K562 (cell line): ENCODE results near the gene ZNF324B. TPM values are rescaled to one million over a fixed set of nuclear protein-coding genes. Genes with fewer than 3 reads are reported as not detected.
A peak's percentile ranks its signal among the peaks of the same experiment; 100 is the strongest.

Experiments
- ATF1 ChIP-seq, 2 experiments: fragments of 450-650 bp in 1 of 2; IDR thresholded peaks; 2 replicates each; pipeline ENCODE4 v1.6.1; 2016; ENCODE audit warnings: missing compliant biosample characterization in 1 of 2, missing genetic modification characterization in 1 of 2
- CCNT2 ChIP-seq: IDR thresholded peaks from 2 replicates; pipeline ENCODE4 v1.6.1; 2011; ENCODE audit warnings: borderline replicate concordance, low read depth, mild to moderate bottlenecking, moderate library complexity, mixed read lengths, low read length; ENCODE audit not compliant: insufficient read length; ENCODE audit errors: extremely low read depth
- FOS ChIP-seq: IDR thresholded peaks from 3 replicates; pipeline ENCODE4 v1.6.1; 2011; ENCODE audit not compliant: insufficient read length; ENCODE audit errors: extremely low read depth
- FOSL1 ChIP-seq: fragments of 200-800 bp; sonication (Bioruptor generic); conservative IDR thresholded peaks from 2 replicates; pipeline ENCODE4 v1.6.1; 2016; ENCODE audit warnings: missing genetic modification characterization, missing compliant biosample characterization
- KLF13 ChIP-seq: fragments of 450-650 bp; IDR thresholded peaks from 2 replicates; pipeline ENCODE4 v1.6.1; 2016; ENCODE audit warnings: missing genetic modification characterization, low read depth, mild to moderate bottlenecking, missing compliant biosample characterization, moderate library complexity, borderline replicate concordance
- MEIS2 ChIP-seq: fragments of 450-650 bp; IDR thresholded peaks from 2 replicates; pipeline ENCODE4 v1.6.1; 2014; ENCODE audit warnings: mild to moderate bottlenecking; ENCODE audit not compliant: partially characterized antibody
- POLR2G ChIP-seq: fragments of 200-400 bp; formaldehyde crosslinking; IDR thresholded peaks from 2 replicates; pipeline ENCODE4 v1.6.1; 2017; ENCODE audit warnings: low read depth, mild to moderate bottlenecking, antibody characterized with exemption, low read length, moderate library complexity
- PRMT5 ChIP-seq: sonication (generic); formaldehyde crosslinking; IDR thresholded peaks from 2 replicates; pipeline ENCODE4 v1.5.0; 2020; ENCODE audit warnings: missing genetic modification reagents
- RAD21 ChIP-seq, 2 experiments: fragments of 250-450 bp in 1 of 2; fragments of 450-650 bp in 1 of 2; sonication (Bioruptor Pico) in 1 of 2; formaldehyde crosslinking in 1 of 2; IDR thresholded peaks in 1 of 2; conservative IDR thresholded peaks in 1 of 2; 2 replicates each; pipeline versions ENCODE4 v1.4.0 to v1.8.0; 2020 to 2022; ENCODE audit warnings: mild to moderate bottlenecking in 2 of 2, moderate library complexity in 1 of 2
- SIN3B ChIP-seq: fragments of 450-650 bp; IDR thresholded peaks from 2 replicates; pipeline ENCODE4 v1.6.1; 2017; ENCODE audit warnings: low read depth, mild to moderate bottlenecking, moderate library complexity
- SIX5 ChIP-seq, 2 experiments: IDR thresholded peaks; 2 replicates each; pipeline ENCODE4 v1.6.1; 2011; ENCODE audit warnings: low read length in 2 of 2, borderline replicate concordance in 1 of 2, low read depth in 1 of 2, mild to moderate bottlenecking in 1 of 2, moderate library complexity in 1 of 2; ENCODE audit not compliant: insufficient read depth in 1 of 2
- SMAD1 ChIP-seq: fragments of 150-350 bp; IDR thresholded peaks from 2 replicates; pipeline ENCODE4 v1.6.1; 2014; ENCODE audit warnings: low read length, low read depth; ENCODE audit not compliant: partially characterized antibody
- SOX6 ChIP-seq: fragments of 450-650 bp; IDR thresholded peaks from 2 replicates; pipeline ENCODE4 v1.6.1; 2014; ENCODE audit warnings: mild to moderate bottlenecking
- SRSF1 ChIP-seq: fragments of 200-400 bp; formaldehyde crosslinking; IDR thresholded peaks from 2 replicates; pipeline ENCODE4 v1.6.1; 2017; ENCODE audit warnings: mild to moderate bottlenecking, low read depth, low read length, moderate library complexity
- TARDBP ChIP-seq: fragments of 450-650 bp; IDR thresholded peaks from 2 replicates; pipeline ENCODE4 v1.6.1; 2016
- TGIF2 ChIP-seq: sonication (generic); formaldehyde crosslinking; IDR thresholded peaks from 2 replicates; pipeline ENCODE4 v1.8.1; 2022; ENCODE audit warnings: mild to moderate bottlenecking, missing genetic modification reagents, moderate library complexity
- U2AF2 ChIP-seq: fragments of 200-400 bp; formaldehyde crosslinking; optimal IDR thresholded peaks from 2 replicates; pipeline ENCODE3; 2017; ENCODE audit warnings: low read depth, mild to moderate bottlenecking, low read length
- ZNF707 ChIP-seq: fragments of 250-450 bp; sonication (Bioruptor Pico); conservative IDR thresholded peaks from 2 replicates; pipeline ENCODE4 v1.8.0; 2022; ENCODE audit warnings: inconsistent platforms, mild to moderate bottlenecking, moderate library complexity
- polyA plus RNA-seq, 8 experiments: library from polyadenylated mRNA; depleted of rRNA in 4 of 8; stranded (reverse) in 5 of 8; unstranded in 3 of 8; fragments of >200 nt; fragmentation: Nextera tagmentation in 2 of 8; fragmentation: Illumina TruSeq in 1 of 8; extraction: Ambion mirVana in 2 of 8; extraction: Trizol in 1 of 8; gene quantifications; 2 replicates each; pipeline versions ENCODE4 v1.2.1 to v1.2.3, GENCODE V29; 2011 to 2014; ENCODE audit warnings: inconsistent platforms in 1 of 8, missing spikeins in 1 of 8
- total RNA-seq, 7 experiments: library from RNA; depleted of rRNA in 6 of 7; stranded (reverse); fragments of >200 nt in 6 of 7; fragmentation: Illumina TruSeq in 2 of 7; extraction: Trizol in 2 of 7; gene quantifications; 2 replicates each; pipeline versions ENCODE4 v1.2.1 to v1.2.3, GENCODE V29; 2011 to 2021; ENCODE audit warnings: low replicate concordance in 1 of 7
- TF ChIP-seq, protein P1 (sequence below): sonication (generic); formaldehyde crosslinking; IDR thresholded peaks from 2 replicates; pipeline ENCODE4 v1.5.0; 2020; ENCODE audit warnings: missing genetic modification reagents
- TF ChIP-seq, protein P2 (sequence below): sonication (generic); formaldehyde crosslinking; IDR thresholded peaks from 2 replicates; pipeline ENCODE4 v1.8.0; 2022; ENCODE audit warnings: missing genetic modification reagents, mild to moderate bottlenecking, moderate library complexity, borderline replicate concordance
- TF ChIP-seq, protein P3 (sequence below): sonication (generic); formaldehyde crosslinking; IDR thresholded peaks from 2 replicates; pipeline ENCODE4 v1.8.0; 2023; ENCODE audit warnings: mild to moderate bottlenecking, missing genetic modification reagents

ZNF324B gene
- total and polyA plus RNA-seq, 9 of the 15 experiments (the other 6 are each of a cell fraction or from before 2014, with no cell fraction given) = 0.20 to 13.5 (median 5.7) TPM

DNA sequence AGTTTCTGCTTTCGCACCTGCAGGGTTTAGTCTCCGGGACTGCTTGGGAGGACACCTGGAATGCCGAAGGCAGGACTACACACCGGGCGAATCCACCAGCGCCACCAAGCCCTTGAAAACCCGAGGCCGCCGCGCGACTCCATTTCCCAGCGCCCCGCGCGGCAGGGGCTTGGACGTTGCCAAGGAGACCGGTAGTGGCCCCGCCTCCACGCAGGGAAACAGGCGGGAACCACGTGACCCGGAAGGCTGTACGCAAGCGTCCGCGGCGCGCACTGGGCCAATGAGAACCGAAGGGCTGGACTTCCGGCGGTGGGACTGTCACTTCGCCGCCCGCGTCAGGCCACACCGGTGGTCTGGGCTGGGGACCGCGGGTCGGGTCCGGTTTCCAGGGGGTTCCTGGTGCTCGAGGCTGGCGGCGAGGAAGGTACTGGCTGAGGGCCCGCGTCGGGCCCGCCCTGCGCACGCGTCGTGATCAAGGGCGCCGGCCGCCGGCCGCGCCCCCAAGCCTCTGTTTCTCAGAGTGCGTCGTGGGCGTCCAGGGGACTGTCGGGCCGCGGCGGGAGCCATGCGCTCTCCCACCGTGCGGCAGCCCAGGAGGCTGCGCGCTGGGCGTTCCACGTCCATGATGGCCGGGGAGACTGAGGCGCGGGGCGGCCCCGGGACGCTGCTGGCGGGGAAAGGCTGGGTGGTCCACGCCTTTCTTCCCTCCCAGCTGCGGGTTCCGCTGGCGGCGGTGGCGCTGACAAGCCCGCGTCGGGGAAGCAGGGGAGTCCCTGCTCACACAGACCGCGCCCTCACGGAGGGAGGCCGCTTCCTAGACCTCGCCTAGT is 15.6 kb downstream of the ZNF324B start, which contains the start of gene ZNF324 (continued):
- TF ChIP-seq, protein P1, sequence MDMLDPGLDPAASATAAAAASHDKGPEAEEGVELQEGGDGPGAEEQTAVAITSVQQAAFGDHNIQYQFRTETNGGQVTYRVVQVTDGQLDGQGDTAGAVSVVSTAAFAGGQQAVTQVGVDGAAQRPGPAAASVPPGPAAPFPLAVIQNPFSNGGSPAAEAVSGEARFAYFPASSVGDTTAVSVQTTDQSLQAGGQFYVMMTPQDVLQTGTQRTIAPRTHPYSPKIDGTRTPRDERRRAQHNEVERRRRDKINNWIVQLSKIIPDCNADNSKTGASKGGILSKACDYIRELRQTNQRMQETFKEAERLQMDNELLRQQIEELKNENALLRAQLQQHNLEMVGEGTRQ (CRISPR knock-in tag) = peak; percentile 97
- TF ChIP-seq MEIS2 = peak; percentile 26
- peak; percentile 46 for TF ChIP-seq FOS
- no peak for TF ChIP-seq FOSL1 (tag)
- TF ChIP-seq PRMT5 (CRISPR knock-in tag) = no peak
- TF ChIP-seq SOX6 = 0 out of 2 replicates have a peak, but pooled peaks have one; percentile 16
- TF ChIP-seq TGIF2 (CRISPR knock-in tag) = peak; percentile 67; the same call in 1 of the 2 replicates
- TF ChIP-seq, protein P2, sequence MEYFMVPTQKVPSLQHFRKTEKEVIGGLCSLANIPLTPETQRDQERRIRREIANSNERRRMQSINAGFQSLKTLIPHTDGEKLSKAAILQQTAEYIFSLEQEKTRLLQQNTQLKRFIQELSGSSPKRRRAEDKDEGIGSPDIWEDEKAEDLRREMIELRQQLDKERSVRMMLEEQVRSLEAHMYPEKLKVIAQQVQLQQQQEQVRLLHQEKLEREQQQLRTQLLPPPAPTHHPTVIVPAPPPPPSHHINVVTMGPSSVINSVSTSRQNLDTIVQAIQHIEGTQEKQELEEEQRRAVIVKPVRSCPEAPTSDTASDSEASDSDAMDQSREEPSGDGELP (CRISPR knock-in tag) = peak; percentile 79; the same call in 1 of the 2 replicates
- peak; percentile 79 for TF ChIP-seq SIN3B
- no peak for TF ChIP-seq SMAD1
- peak in 1 of 2 experiments; percentile 25; a peak in 3 of 4 replicates for TF ChIP-seq RAD21 (CRISPR knock-in tag; conservative IDR thresholded peaks at IDR 0.05 in 1 of 2, IDR thresholded peaks at IDR 0.05 in 1 of 2)
- TF ChIP-seq POLR2G = peak; percentile 92
- peak; percentile 40 for TF ChIP-seq CCNT2
- TF ChIP-seq U2AF2 = no peak
- TF ChIP-seq SRSF1 = no peak
- peak; percentile 45 to 55; a peak in 3 of 4 replicates for TF ChIP-seq SIX5 (IDR thresholded peaks at IDR 0.05; ENCODE audit: borderline replicate concordance in 1 of 2, insufficient read depth in 1 of 2, low read depth in 1 of 2, low read length in 2 of 2)
- no peak for TF ChIP-seq ZNF707 (CRISPR knock-in tag)
- peak; percentile 29; the same call in 1 of the 2 replicates for TF ChIP-seq TARDBP
- no peak for TF ChIP-seq KLF13
- 0 out of 2 replicates have a peak, but pooled peaks have one; percentile 27 for TF ChIP-seq ATF1 (CRISPR knock-in tag; IDR thresholded peaks at IDR 0.05)
- TF ChIP-seq ATF1 (tag; IDR thresholded peaks at IDR 0.05) = peak; percentile 91
- TF ChIP-seq, protein P3, sequence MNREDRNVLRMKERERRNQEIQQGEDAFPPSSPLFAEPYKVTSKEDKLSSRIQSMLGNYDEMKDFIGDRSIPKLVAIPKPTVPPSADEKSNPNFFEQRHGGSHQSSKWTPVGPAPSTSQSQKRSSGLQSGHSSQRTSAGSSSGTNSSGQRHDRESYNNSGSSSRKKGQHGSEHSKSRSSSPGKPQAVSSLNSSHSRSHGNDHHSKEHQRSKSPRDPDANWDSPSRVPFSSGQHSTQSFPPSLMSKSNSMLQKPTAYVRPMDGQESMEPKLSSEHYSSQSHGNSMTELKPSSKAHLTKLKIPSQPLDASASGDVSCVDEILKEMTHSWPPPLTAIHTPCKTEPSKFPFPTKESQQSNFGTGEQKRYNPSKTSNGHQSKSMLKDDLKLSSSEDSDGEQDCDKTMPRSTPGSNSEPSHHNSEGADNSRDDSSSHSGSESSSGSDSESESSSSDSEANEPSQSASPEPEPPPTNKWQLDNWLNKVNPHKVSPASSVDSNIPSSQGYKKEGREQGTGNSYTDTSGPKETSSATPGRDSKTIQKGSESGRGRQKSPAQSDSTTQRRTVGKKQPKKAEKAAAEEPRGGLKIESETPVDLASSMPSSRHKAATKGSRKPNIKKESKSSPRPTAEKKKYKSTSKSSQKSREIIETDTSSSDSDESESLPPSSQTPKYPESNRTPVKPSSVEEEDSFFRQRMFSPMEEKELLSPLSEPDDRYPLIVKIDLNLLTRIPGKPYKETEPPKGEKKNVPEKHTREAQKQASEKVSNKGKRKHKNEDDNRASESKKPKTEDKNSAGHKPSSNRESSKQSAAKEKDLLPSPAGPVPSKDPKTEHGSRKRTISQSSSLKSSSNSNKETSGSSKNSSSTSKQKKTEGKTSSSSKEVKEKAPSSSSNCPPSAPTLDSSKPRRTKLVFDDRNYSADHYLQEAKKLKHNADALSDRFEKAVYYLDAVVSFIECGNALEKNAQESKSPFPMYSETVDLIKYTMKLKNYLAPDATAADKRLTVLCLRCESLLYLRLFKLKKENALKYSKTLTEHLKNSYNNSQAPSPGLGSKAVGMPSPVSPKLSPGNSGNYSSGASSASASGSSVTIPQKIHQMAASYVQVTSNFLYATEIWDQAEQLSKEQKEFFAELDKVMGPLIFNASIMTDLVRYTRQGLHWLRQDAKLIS (CRISPR knock-in tag) = peak; percentile 80; the same call in 1 of the 2 replicates
